Lower lobe of right lung (tissue), 2 donors: ENCODE data around the gene PDLIM7. TPM values are rescaled to one million over a fixed set of nuclear protein-coding genes. Genes with fewer than 3 reads are reported as not detected.

Experiments used
- ATAC-seq, 2 donors: fragments of 200-7000 bp; cut with Tn5 transposase; one replicate each; pipeline ENCODE4 v1.9.1; 2020 to 2022; ENCODE audit warnings: mild to moderate bottlenecking in 2 of 2, moderate library complexity in 2 of 2
- DNase-seq: peaks from one replicate; pipeline ENCODE4 v3.0.0-alpha.2; 2020
- H3K27ac ChIP-seq: fragments of 200-600 bp; one replicate; pipeline ENCODE4 v1.8.0; 2022
- H3K27me3 ChIP-seq: fragments of 200-600 bp; one replicate; pipeline ENCODE4 v1.8.0; 2022; ENCODE audit warnings: low read depth
- H3K36me3 ChIP-seq: fragments of 200-600 bp; one replicate; pipeline ENCODE4 v1.8.0; 2022; ENCODE audit warnings: mild to moderate bottlenecking
- H3K4me1 ChIP-seq: fragments of 200-600 bp; one replicate; pipeline ENCODE4 v1.8.0; 2022
- H3K4me3 ChIP-seq: fragments of 200-600 bp; one replicate; pipeline ENCODE4 v1.8.0; 2022; ENCODE audit warnings: mild to moderate bottlenecking
- H3K9me3 ChIP-seq: fragments of 200-600 bp; one replicate; pipeline ENCODE4 v1.8.0; 2022
- intact Hi-C: fragments of 100-400 bp; cut with DNase I; formaldehyde crosslinking; loops from one replicate; pipeline ENCODE4 v1.11.0; 2022
- total RNA-seq: library from RNA; stranded (reverse); fragmentation: NEBNext Ultra II Directional; extraction: Animal tissue kit (Norgen Biotek cat#: 25700); gene quantifications from one replicate; pipeline ENCODE4 v1.2.1, GENCODE V29; 2021
- TF ChIP-seq, protein P1 (sequence below): fragments of 200-600 bp; IDR thresholded peaks from one replicate; pipeline ENCODE4 v1.8.0; 2022; ENCODE audit warnings: antibody characterized with exemption, mild to moderate bottlenecking
- donor health status: DM: no; HTN: yes; CAD: no; lungs with severe emphysema.

PDLIM7 gene
- total RNA-seq, 1 donor from 2014 or later: 47.1 TPM

GRCh38 chr5:177465044-177465443 lies 32.4 kb downstream of the PDLIM7 start:
- DNase-seq: no peak
- no peak for ATAC-seq
- intact Hi-C loops: no loop called here
- Histone ChIP-seq H3K27ac (no peak overlapping the region), H3K4me3 (no peak overlapping the region), H3K4me1 (peaks cover 11% of the 10 kb centered on the region), H3K27me3 (no peaks in the 10 kb centered on the region), H3K36me3 (peaks cover 34% of the 10 kb centered on the region), H3K9me3 (no peaks in the 10 kb centered on the region)
- TF ChIP-seq, protein P1, sequence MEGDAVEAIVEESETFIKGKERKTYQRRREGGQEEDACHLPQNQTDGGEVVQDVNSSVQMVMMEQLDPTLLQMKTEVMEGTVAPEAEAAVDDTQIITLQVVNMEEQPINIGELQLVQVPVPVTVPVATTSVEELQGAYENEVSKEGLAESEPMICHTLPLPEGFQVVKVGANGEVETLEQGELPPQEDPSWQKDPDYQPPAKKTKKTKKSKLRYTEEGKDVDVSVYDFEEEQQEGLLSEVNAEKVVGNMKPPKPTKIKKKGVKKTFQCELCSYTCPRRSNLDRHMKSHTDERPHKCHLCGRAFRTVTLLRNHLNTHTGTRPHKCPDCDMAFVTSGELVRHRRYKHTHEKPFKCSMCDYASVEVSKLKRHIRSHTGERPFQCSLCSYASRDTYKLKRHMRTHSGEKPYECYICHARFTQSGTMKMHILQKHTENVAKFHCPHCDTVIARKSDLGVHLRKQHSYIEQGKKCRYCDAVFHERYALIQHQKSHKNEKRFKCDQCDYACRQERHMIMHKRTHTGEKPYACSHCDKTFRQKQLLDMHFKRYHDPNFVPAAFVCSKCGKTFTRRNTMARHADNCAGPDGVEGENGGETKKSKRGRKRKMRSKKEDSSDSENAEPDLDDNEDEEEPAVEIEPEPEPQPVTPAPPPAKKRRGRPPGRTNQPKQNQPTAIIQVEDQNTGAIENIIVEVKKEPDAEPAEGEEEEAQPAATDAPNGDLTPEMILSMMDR: no peak

- Histone ChIP-seq H3K4me3 (no peak overlapping the region), H3K9me3 (no peaks in the 10 kb centered on the region), H3K36me3 (peaks cover 38% of the 10 kb centered on the region), H3K27me3 (no peaks in the 10 kb centered on the region), H3K27ac (peak overlapping the region; percentile 58), H3K4me1 (peaks cover 13% of the 10 kb centered on the region)
- ATAC-seq (peak; percentile 37 to 38), DNase-seq (peak; percentile 62)
- TF ChIP-seq, protein P1: no peak
- intact Hi-C loops: no loop called here
These were observed 35.3 kb downstream of the PDLIM7 start for GRCh38 chr5:177462021-177462670.

- Histone ChIP-seq H3K27me3 (no peaks in the 10 kb centered on the region), H3K4me1 (peaks cover 33% of the 10 kb centered on the region), H3K36me3 (peaks cover 19% of the 10 kb centered on the region), H3K9me3 (no peaks in the 10 kb centered on the region), H3K4me3 (no peak overlapping the region), H3K27ac (no peak overlapping the region)
- ATAC-seq (no peak), DNase-seq (no peak)
- TF ChIP-seq, protein P1: no peak
- intact Hi-C loops: loop anchor here (10.0 kb wide), 1 partner anchor 55 kb away; the partner anchor contains the start of genes F12 and PFN3
These were observed 37.4 kb downstream of the PDLIM7 start for GRCh38 chr5:177459819-177460628.

- no peaks in the 10 kb centered on the region for H3K9me3 ChIP-seq
- peaks cover 33% of the 10 kb centered on the region for H3K4me1 ChIP-seq
- ATAC-seq: no peak
- H3K4me3 ChIP-seq: no peak overlapping the region
- no peaks in the 10 kb centered on the region for H3K27me3 ChIP-seq
- H3K36me3 ChIP-seq: peaks cover 19% of the 10 kb centered on the region
- intact Hi-C loops: loop anchor here (10.0 kb wide), 1 partner anchor 55 kb away; the partner anchor contains the start of genes F12 and PFN3
- no peak for DNase-seq
- TF ChIP-seq, protein P1: no peak
- no peak overlapping the region for H3K27ac ChIP-seq
These were observed 38.0 kb downstream of the PDLIM7 start for GRCh38 chr5:177459357-177459756.

DNA sequence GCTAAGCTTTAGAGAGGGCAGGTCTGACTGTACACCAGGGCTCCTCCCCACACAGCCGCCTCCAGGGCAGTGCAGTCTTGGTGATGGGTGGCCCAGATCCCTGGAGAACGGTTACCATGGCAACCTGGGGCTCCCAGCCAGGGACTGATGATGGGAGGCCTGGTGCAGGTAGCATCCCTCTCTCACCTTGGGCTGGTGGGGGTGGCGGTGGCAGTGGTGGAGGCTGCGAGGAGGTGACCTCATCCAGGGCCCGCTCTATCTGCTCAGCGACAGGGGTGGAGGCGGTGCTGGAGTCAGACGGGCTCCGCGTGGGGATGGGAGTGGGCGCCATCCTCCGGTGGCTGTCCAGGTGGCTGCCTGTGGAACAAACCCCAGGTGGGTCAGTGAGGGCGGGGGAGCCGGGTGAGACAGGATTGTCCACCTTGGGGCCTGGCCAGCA lies 38.5 kb downstream of the PDLIM7 start:
- H3K9me3 ChIP-seq: no peaks in the 10 kb centered on the region
- intact Hi-C loops: loop anchor here (10.0 kb wide), 1 partner anchor 54 kb away; the partner anchor contains the start of genes F12 and PFN3
- no peak for ATAC-seq
- no peak overlapping the region for H3K4me3 ChIP-seq
- H3K27me3 ChIP-seq: no peaks in the 10 kb centered on the region
- no peak overlapping the region for H3K27ac ChIP-seq
- peaks cover 38% of the 10 kb centered on the region for H3K4me1 ChIP-seq
- H3K36me3 ChIP-seq: peaks cover 19% of the 10 kb centered on the region
- DNase-seq: no peak
- TF ChIP-seq, protein P1: no peak
